NCI-H128 (cell line): ENCODE results near the gene CORO2B.
A peak's percentile ranks its signal among the peaks of the same experiment; 100 is the strongest.

Experiments used
- DNase-seq: peaks from one replicate; lab custom pipeline; 2025; ENCODE audit not compliant: unreplicated experiment; lab: John Stamatoyannopoulos, UW

Gene CORO2B

DNA sequence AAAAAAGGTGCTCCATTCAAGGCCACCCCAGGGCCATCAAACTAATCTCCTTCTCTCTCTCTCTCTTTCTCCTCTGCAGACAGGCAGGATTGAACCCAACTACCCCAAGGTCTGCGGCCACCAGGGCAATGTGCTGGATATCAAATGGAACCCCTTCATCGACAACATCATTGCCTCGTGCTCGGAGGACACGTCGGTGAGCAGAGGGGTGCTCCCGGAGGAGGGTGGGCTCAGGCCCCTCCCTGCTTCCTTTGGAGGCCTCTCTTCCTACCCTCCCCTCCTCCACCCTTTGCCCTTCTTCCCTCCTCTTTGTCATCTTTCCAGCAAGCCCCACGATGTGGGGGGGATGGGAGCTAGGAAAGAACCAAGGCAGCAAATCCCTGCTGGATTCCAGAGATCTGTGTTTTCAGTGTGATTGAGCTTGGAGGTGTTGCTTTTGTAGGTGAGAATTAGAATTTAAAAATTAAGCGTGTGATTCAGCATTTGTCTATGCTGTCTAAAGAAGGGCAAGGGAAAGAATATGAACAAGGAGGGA, 116.3 kb downstream of the CORO2B start:
- no peak for DNase-seq

DNA sequence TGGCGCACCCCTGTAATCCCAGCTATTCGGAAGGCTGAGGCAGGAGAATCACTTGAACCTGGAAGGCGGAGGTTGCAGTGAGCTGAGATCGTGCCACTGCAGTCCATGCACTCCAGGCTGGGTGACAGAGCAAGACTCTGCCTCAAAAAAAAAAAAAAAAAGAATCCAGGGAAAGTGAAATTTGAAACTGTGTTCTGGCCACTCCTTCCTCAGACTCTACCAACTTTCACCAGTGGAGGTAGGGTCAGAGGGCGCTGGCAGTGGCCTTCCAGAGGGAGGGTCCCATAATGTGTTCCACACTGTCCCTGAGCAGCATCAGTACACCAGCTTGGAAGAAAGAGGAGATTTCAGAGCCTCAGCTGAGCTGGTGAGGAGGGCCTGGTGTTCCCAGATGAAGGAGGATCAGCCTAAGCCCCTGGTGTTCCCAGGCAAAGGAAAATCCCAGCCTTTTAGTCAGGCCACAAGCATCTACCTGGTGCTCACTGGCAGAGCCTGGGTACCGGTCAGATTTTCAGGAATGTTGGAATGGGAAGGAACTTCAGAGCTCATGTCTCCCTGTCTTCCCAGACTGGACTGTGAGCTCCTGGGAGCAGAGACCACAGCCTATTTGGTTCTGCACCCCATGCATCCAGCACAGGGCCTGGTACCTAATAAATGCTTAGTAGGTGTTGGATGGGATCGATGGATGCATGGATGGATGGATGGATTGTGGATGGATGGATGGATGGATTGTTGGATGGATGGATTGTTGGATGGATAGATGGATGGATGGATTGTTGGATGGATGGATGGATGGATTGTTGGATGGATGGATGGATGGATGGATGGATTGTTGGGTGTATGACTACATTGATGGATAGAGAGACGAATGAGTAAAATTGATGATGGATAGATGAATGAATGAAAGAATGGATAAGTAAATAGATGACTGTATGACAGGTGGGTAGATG, 117.9 kb downstream of the CORO2B start:
- DNase-seq, result no peak

DNA sequence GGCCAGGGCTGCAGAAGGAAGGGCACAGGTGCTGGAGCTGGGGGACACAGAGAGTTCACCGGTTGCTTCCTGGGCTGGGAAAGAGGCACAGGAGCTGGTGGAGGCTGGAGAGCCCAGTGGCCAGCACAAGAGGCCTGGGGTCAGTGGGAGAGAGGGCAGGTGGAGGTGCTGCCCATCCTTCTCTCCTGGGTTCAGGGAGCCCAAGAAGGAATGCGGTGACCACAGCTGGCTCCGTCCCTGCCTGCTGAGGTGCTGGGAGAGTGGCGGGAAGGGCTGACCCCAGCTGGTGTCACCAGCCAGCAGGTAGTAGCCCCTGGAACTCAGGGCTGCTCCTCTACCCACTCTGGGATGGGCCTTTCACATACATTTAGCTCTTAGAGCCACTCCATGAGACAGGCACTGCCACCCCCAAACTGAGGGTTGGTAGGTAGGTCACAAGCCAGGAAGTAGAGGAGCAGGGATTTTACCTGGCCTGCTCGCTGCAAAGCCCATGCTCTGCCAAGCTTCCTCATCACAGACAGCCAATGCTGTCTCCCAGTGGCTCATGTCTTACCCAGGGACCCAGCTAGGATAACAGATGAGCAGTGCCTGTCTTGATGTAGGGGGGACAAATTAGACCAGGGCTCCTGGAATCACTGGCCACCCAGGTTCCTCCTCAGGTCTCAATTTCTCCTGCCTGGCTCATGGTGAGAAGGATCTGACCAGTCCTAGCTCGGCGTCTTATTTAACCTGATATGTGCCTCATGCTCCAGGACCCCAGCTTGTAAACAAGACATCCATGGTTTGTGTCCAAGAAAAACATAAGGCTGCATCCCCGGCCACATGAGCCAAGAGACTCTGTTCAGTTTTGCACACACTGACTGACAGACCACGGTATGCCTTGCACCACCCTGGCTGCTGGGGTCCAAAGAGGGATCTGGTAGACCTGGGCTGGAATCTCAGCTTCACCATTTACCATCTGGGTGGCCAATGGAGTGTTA, 119.2 kb downstream of the CORO2B start:
- no peak for DNase-seq

DNA sequence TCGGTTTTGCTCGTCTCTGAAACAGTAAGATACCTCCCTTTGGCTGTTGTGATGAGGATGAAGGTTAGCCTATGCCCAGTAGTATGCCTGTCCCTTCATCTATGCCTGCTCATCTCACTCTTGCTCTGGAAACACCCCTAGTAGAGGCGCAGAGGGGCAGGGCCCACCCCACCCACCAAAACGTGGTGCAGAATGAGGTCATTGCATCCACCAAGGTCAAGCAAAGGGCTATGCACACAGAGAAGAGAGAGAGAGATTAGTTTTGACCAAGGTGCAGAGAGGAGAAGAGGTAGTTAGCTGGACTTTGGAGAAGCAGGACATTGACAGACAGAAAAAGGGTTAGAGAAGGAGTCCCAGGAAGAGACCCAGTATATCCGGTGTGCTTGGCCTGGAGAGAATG, 119.9 kb downstream of the CORO2B start:
- DNase-seq, result no peak

DNA sequence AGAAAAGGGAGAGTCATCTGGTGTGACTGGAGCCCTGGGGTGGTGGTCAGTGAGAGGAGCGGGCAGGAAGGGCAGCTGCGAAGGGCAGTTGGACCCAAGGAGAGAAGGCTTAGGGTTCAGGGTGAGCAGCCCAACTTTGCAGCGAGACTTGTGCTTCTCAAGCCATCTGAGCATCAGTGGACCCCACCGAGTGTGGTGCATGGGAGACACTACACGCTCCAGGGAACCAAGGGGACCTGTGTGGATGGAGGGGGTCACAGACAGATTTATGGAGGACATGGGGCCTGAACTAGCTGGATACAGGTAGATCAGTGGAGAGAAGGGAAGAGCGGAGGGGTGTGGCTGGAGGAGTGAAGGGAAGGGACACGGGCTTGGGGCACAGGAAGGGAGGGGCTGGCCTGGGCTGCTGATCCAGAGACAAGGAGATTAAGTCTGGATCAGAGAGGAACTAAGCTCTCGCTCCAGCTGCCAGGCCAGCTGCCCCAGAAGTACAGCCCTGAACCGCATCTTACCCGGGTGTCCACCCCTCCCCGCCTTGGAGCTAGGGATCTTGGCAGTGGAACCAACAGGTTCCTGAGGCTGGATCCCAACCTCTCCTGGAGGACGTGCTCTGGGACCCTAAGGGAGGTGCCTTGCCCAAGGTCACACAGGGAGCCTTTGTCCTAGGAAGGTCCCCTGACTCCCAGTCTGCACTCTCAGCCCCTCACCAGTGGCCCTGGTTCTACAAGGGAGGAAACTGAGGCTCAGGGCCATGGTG, 120.5 kb downstream of the CORO2B start:
- DNase-seq, result no peak

DNA sequence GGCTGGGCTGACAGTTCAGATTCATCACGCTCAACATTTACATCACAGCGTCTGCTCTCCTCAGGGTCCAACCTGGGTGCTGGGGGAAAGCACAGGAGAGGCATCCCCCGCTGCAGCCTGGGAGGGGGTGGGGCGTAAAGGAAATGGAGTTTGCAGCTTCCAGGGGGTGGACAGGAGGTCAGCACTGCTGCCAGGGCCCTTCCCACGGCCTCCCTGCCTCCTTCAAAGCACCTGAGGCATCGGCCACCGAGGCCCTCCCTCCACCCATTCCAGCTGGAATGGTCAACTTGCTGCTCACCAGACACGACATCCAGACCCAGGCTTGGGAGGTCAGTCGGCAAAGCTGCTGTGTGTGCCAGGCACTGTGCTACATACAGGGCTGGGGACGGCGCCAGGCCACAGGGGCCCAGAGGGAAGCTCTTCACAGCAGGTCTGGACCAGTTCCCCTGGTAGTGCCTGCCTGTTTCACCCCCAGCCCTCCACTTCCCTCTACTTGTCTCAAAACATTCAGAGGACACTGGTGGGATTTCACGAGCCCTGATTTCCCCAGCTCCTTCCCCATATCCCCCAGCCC, 121.2 kb downstream of the CORO2B start:
- DNase-seq, result no peak

DNA sequence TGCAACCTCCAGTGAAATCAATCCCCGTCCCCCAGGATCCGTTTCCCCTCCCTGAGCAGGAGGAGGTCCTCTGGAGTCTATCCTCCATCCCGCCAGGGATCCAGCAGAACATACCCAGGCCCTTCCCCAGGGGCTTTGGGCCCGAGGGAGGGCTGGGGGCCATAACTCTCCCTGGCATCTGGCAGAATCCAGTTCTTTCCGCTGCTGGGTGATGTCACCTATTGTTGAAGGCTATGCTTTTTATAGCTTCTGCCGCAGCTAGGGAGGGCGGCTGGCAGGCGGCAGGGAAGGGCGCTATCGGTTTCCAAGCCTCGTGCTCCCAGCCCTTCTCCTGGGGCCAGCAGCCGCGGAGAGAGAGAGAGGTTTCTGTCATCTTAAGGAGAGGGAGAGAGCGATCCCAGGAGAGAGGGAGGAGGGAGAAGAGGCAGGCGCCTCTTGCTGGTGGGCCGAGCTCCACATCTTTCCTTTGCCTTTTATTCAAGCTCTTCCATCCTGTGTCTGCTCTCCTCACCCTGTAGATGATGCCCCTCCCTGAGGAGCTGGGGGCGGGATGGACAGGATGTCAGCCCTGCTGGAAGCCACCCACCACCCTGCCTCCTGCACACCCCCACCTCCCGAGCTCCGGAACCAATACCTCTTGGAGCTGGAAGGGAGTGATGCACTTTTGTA, 121.8 kb downstream of the CORO2B start:
- peak; percentile 38 for DNase-seq

DNA sequence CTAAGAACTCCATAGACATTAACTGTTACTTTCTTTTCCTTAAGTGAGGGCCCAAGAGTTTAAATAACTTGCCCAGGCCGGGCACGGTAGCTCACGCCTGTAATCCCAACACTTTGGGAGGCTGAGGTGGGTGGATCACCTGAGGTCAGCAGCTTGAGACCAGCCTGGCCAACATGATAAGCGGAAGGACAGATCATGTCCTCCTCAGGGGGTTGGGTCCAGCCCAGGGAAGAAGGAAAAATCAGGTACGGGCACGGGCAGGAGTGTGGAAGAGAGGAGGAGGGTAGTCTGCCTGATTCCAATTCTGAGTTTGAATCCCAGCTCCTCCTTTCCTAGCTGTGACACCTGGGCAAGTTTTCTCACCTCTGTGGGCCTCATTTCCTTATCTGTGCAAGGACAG, 123.1 kb downstream of the CORO2B start:
- no peak for DNase-seq

DNA sequence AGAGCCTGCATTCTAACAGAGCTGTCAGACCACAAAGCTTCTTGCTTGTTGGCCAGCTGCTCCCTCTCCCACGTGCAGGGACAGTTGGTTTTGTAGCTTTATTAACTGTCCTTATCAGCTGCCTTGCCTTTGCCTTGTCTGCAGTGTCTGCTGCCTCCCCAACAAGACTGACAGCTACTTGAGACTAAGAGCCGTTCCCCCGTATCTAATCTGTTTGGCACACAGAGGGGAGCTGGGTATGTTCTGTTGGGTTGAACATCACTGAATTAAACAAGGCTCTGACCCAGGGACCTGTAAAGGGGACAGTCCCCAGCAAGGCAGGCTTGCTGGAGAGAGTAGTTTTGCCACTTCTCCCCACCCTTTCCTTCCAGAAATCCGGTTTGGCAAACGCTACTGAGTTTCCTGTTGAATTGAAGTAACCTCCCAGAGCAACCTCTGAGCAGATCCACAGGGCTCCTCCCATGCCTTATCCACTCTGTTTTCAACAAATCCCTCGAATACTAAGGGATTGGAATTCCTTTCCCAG, 125.8 kb downstream of the CORO2B start:
- DNase-seq, result no peak

DNA sequence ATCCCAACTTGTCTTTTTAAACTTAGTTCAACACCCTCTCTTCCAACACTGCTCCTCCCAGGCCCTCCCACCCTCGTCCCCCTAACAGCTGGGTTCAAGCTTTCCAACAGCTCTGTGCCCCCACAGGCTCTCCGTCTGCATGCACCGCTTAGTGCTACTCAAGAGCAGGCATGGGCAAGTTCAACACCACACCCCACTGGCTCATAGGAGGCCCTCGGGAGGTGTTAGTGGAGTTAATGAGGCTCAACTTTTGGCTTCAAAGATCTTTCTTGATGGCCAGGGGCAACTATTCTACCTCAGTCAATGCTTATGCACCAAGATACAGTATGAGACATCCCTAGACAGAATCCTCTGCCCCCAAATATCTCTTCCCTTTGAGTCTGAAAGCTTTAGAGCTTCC, 127.5 kb downstream of the CORO2B start:
- no peak for DNase-seq

DNA sequence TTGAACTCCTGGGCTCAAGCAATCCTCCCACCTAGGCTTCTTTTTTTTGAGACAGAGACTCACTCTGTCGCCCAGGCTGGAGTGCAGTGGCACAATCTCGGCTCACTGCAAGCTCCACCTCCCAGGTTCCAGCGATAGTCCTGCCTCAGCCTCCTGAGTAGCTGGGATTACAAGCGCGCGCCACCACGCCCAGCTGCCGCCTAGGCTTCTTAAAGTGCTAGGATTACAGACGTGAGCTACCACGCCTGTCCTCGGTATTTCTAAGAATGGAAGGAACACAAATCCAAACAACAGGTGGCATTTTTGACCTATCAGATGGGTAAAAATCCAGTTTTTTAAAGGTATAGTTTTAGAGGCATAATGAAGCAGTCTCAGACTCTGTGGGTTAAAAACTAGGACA, 128.1 kb downstream of the CORO2B start:
- DNase-seq, result no peak

DNA sequence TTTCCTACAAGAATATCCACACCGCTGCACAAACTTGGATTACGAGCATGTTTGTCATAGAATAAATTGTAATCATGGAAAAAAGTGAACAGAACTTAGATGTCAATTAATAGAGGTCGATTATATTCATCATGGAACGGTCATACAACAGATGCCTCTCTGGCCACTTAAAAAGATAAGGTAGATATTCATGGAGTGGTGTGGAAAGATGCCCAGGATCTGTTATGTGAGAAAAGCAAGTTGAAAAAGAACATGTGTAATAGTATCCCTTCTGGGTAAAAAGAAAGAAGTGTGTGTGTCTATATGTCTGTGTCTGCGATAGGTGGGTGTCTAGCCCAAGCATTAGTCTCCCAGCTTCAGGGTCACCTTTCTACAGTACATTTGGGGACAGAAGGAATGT, 128.6 kb downstream of the CORO2B start:
- no peak for DNase-seq

DNA sequence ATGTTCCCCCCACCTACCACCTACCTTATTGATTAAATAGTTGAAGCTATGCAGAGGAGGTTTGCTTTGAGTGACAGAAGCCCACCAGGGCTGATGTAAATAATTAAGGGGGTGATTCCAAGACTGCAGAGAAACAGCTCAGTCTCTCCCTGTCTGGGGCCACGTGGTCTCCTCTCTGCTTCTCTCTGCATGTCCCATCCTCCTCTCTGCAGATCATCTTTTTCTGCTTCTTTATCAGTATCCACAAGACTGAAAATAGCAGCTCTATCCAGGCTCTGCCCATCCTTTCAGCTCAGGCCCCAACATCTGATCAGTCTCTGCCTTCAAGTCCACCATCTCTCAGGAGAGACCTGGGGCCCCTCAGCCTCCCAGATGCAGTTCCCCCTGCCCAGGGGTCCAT, 131.1 kb downstream of the CORO2B start:
- DNase-seq, result no peak

DNA sequence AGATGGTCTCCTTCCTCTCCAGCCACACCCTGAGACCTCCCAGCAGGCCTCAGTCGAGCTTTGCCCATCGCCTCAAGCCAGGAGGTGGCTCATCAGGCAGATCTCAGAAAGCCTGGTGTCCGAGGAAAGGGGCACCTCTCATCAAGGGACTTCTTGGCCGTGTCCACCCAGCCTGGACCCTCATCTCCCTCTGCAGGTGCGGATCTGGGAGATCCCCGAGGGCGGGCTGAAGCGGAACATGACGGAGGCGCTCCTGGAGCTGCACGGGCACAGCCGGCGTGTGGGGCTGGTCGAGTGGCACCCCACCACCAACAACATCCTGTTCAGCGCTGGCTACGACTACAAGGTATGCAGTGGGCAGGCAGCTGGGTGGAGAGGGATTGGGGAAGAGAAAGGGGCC, 131.7 kb downstream of the CORO2B start:
- no peak for DNase-seq

DNA sequence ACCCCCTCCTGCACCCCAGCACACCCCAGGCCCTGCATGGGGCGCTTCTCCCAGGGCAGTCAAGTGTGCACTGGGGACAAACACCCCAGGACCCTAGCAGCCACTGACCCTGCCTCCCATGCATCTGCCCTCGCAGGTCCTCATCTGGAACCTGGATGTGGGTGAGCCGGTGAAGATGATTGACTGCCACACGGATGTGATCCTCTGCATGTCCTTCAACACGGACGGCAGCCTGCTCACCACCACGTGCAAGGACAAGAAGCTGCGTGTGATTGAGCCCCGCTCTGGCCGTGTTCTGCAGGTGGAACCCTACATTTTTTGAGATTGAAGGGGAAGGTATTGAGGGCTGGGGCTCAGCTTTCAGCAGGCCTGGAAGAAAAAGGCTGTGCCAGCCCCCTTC, 132.6 kb downstream of the CORO2B start:
- DNase-seq, result no peak

DNA sequence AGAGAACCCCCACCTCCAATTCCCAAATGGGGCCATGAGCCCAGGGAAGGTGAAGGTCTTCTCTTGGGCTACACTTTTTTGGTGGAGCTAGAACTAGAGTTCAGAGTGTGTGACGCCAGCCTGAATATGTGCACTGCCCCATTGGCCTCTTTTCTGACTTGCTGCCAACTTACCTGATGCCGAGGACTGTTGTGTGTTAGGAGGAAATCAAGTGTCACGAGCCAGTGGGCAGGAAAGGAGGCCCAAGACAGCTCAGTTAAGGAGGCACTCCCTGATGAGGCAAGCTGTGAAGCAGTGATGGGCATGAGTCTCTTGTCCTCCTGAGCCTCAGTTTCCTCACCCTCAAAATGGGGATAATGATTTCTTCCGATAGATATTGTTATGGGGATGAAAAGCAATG, 134.1 kb downstream of the CORO2B start:
- DNase-seq, result no peak

DNA sequence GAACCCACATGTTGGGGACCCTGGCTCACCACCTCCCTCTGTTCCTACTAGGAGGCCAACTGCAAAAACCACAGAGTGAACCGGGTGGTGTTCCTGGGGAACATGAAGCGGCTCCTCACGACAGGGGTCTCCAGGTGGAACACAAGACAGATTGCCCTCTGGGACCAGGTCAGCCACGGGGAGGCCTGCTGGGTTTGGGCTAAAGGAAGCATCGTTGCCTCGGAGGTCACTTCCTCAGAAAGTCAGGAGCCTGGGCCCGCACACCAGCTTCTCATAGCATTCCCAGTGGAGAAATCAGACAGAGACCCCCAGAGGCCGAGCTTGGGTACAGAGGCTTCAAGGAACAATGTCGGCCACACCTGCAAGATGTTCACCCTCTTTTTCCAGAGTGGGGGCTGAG, 135.1 kb downstream of the CORO2B start:
- DNase-seq, result no peak

DNA sequence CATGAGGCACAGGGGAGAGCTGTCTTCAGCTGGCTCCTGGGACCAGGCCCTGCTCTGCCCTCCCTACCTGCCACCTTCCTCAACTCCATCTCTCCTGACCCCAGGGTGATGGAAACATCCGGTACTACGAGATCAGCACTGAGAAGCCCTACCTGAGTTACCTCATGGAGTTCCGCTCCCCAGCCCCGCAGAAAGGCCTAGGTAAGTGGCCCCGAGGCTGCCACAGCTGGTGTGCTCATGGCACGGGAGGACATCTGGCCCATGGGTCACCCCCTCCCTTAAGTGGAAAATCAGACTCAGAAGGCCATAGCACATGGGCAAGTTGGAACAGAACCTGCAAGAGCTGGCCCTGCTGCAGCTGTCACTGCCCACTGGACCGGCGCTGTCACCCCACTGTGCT, 136.3 kb downstream of the CORO2B start:
- DNase-seq, result no peak

DNA sequence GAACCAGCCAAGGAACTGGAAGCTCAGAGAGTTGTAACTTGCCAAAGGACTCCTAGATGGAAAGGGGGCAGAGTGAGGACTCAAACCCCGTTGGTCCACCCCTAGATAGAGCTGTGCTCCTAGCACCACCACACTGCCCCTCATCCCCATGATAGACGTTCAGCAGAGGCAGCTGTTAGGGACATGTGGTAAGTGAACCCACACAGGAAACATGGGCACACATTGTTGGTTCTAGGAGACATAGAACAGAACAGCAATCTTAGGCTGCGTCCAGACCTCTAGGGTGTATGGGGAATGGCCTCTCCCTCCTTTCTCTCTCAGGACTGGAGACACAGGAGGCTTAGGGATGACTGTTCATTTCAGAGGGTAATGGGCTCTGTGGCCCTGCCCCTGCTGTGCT, 139.2 kb downstream of the CORO2B start:
- no peak for DNase-seq

DNA sequence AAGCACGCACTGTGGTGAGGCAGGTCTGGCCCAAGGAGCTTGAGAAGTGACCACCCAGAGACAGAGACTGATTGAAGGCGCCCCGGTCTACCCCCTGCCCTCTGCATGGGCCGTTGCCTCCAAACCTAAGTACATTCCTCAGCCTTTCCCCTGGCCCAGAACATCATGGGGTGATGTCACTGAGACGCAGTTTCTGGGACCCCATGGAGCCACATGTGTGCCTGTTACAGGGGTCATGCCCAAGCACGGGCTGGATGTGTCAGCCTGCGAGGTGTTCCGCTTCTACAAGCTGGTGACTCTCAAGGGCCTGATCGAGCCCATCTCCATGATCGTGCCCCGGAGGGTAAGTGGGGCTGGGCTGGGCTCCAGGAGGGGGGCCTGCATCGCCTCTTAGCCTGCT, 139.7 kb downstream of the CORO2B start:
- DNase-seq, result no peak
